Ovary (tissue), 3 donors: Measurements from ENCODE around the gene CSRP1.

Source experiments
- CTCF ChIP-seq, 3 donors: fragments of 450-650 bp in 2 of 3; fragments of 200-600 bp in 1 of 3; IDR thresholded peaks; one replicate each; pipeline versions ENCODE4 v1.5.1 to v1.8.0; 2016 to 2022; ENCODE audit warnings: antibody characterized with exemption in 3 of 3, mild to moderate bottlenecking in 1 of 3
- EP300 ChIP-seq: sonication (generic); formaldehyde crosslinking; IDR thresholded peaks from one replicate; pipeline ENCODE4 v1.6.1; 2017; ENCODE audit warnings: antibody characterized with exemption
- POLR2A ChIP-seq: fragments of 450-650 bp; IDR thresholded peaks from one replicate; pipeline ENCODE4 v1.6.1; 2017; ENCODE audit warnings: antibody characterized with exemption, mild to moderate bottlenecking, moderate library complexity
- donor health status: DM: no; HTN: no; CAD: no.

- no peak for TF ChIP-seq POLR2A
- no peak for TF ChIP-seq CTCF (IDR thresholded peaks at IDR 0.05)
- no peak for TF ChIP-seq EP300
These were observed 28.4 kb upstream of the CSRP1 start for GRCh38 chr1:201535046-201535918.
